ENCODE results near the gene MAP1LC3B2.

- TF ChIP-seq POLR2AphosphoS5 (IDR thresholded peaks at IDR 0.05) (no peak), CTCF (IDR thresholded peaks at IDR 0.05) (no peak), EP300 (IDR thresholded peaks at IDR 0.05; ENCODE audit: low read depth) (no peak)
Observed at GRCh38 chr12:116538076-116538591, 21.0 kb upstream of the MAP1LC3B2 start.
